Renal cortex interstitium (tissue), 11 donors: ENCODE results near the gene SIDT2. TPM values are rescaled to one million over a fixed set of nuclear protein-coding genes. Genes with fewer than 3 reads are reported as not detected.

Source experiments
- DNase-seq, 11 donors: peaks; one replicate each; pipeline ENCODE4 v3.0.0-alpha.2; 2013; ENCODE audit warnings: low read depth in 9 of 11, low spot score in 4 of 11; ENCODE audit errors: extremely low read depth in 1 of 11
- polyA plus RNA-seq, 3 donors: library from polyadenylated mRNA; unstranded; fragments of 120-200 nt; gene quantifications; one replicate each; pipeline ENCODE4 v1.2.1, GENCODE V29; 2013; ENCODE audit not compliant: insufficient read length in 3 of 3

Gene SIDT2
- polyA plus RNA-seq, 3 donors = 42.3 to 50.5 (median 43.8) TPM

DNA sequence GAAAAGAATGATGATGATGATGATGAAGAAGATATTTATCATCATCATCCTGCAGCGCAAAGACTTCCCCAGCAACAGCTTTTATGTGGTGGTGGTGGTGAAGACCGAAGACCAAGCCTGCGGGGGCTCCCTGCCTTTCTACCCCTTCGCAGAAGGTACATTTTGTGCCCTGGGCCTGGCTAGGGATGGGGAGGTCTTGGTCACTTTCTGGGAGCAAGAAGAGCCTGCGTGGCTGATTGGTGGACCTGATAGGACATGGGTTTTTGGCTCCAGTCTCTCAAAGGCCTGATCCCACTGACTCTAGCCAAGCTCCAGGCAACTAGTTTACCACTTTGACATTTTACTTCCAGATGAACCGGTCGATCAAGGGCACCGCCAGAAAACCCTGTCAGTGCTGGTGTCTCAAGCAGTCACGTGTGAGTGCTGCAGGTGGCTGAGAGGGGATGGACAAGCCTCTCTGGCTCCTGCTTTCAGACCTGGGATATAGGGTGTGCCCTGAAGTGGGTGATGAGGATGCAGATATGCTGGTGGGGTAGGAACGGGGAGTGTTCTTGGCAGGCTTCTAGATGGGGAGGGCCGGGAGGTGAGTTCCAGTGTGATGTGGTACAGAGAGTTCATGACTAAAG is 5.3 kb downstream of the SIDT2 start:
- no peak for DNase-seq

DNA sequence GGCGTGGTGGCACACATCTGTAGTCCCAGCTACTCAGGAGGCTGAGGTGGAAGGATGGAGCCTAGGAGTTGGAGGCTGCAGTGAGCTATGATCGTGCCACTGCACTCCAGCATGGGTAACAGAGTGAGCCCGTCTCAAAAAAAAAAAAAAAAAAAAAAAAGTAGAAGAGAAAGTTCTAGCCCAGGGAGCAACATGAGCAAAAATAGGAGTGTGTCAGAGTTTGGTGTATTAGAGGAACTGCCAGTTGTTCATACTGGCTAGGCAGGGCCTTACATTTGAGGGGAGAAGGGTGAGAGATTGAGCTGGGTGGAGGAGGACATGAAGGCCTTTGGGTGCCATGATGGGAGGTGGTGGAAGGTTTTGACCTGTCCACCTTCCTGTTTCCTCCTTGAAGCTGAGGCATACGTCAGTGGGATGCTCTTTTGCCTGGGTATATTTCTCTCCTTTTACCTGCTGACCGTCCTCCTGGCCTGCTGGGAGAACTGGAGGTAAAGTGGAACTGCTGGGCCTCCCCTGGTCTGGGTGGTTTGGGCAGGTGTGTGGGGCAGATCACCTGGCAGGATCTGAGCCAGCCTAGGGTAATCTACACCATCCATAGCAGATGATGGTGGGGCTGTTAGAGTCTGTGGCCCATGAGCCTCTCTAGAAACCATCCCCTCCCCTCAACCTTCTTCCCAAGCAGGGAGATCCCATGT is 7.3 kb downstream of the SIDT2 start:
- DNase-seq = no peak

DNA sequence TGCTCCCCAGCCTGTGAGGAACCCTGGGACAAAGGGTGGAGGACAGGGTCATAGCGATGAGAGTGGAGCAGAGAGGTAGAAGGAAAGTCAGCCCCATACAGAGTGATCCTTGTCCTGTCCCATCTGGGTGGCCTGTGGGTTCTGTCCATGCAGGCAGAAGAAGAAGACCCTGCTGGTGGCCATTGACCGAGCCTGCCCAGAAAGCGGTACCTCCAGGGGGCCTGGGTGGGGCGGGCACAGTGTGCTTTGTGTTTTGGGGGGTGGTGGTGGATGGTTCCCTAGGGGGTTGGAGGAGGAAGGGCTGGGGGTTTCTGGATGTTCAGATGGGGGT is 7.9 kb downstream of the SIDT2 start:
- no peak for DNase-seq

DNA sequence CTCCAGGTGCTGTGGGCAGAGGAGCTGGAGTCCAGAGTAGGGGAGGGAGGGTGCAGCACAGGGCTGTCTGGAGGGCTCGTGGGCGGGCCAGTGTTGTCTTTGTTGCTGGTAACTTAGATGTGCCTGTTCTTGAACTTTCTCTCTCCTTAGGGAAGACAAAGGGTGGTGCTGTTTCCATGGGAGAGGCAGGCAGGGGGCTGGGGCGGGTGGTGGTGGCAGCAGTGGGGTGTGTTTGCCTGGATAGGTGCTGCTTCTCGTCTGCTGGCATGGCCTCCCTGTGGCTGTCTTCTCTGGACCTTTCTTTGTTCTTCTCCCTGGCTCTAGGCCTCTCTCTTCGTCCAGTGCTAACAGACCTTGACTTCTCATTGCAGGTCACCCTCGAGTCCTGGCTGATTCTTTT is 8.5 kb downstream of the SIDT2 start:
- DNase-seq = no peak

DNA sequence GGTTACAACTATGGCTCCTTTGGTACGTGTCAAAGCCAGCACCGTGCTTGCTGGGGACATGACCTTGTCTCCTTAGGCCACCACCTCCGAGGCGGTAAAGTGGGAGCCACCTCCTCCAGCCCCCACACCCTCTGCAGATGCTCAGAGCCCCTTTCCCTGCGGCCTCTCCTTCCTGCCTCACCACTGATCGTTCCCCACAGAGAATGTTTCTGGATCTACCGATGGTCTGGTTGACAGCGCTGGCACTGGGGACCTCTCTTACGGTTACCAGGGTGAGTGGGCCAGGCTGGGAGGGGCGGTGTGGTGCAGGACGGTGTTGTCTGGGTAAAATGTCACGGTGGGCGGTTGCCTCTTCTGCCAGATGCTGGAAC is 8.9 kb downstream of the SIDT2 start:
- no peak for DNase-seq

DNA sequence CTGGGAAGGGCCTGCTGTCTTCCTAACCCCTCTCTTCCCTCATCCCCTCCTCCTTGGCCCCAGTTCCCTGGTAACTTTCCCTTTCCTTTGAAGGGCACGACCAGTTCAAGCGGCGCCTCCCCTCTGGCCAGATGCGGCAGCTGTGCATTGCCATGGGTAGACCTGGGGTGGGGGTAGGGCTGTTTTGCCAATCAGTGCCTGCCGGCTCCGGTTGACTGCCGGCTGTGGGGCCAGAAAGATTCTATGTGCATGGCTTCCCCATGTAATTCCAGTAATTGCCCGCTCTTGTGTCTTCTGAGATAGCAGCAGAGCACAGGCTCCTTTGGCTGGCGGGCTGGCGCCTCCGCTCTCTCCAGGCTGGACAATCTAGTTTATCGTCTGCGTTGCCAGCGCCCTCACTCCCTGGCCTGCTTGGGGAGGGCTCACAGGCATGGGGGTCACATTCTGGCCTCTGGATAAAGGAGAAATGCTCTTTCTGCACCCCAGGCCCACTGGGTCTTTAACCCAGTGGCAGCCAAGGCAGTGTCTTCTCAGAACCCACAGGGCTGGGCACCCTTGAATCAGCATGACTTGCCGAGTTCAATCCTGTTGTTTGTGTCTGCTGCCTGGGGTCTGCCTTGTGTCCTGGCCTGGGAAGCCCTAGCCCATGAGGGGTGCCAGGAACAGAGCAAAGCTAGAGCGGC is 9.4 kb downstream of the SIDT2 start:
- no peak for DNase-seq

DNA sequence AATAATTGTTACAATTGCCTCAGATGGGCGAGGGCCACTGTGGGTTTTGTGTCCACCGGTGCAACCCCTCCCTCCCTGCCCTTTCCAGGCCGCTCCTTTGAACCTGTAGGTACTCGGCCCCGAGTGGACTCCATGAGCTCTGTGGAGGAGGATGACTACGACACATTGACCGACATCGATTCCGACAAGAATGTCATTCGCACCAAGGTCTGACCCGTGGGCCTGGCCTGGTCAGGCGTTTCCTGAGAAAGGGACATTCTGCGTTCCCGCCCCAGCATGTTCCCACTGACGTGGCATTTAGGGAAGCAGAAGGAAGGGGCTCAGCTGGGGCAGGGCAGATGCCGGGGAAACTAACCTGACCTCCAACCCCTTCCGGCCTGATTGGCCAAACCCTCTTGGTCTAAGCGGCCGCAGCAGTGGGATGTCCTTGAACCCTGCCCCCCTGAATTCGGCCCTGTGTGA is 10.1 kb downstream of the SIDT2 start:
- no peak for DNase-seq

DNA sequence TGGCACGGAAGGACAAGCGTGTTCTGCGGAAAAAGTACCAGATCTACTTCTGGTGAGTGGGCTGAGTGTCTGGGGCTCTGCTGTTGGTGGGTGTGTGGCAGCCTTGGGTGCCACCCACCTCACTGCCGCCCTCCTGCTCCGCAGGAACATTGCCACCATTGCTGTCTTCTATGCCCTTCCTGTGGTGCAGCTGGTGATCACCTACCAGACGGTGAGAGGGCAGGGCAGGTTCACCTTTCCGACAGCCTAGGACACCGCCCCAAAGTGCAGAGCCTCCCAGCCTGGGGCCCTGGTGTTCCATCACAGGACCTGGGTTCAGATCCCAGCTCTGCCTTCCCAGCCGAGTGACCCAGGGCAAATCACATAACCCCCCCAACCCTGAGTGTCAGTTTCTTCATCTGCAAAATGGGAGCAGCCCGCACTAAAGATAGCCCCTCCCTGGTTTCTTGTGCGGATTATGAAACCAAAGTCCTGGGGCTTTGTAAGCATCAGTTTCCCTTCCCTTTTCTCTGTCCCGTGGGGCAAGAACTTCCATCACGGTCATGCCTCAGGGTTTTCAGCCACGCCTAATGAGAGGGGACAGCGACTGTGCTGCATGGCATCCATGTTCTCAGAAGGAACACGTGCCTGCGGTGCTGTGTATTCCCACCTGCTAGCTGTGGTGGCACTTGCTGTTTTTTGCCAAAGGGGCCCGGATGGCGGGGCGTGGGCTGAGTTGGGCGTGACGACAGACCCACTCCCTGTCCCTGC is 10.8 kb downstream of the SIDT2 start:
- no peak for DNase-seq

DNA sequence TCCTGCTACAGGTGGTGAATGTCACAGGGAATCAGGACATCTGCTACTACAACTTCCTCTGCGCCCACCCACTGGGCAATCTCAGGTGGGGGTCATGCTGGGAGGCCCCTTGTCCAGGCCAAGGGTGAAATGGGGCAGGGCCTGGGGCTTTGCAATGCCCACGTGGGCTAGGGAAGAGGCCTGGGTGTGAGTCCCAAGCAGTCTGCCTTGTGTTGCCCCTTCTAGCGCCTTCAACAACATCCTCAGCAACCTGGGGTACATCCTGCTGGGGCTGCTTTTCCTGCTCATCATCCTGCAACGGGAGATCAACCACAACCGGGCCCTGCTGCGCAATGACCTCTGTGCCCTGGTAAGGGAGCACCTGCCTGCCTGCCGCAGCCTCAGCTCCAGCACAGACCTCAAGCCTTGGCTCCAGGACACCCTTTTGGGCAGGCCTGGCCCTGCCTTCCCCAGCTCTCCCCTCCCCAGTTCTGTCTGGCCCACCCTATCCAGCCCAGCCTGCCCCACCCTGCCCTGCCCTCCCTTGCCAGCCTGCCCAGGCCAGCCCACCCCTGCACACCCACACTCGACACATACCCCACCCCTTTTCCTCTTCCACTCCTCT is 11.5 kb downstream of the SIDT2 start:
- no peak for DNase-seq

DNA sequence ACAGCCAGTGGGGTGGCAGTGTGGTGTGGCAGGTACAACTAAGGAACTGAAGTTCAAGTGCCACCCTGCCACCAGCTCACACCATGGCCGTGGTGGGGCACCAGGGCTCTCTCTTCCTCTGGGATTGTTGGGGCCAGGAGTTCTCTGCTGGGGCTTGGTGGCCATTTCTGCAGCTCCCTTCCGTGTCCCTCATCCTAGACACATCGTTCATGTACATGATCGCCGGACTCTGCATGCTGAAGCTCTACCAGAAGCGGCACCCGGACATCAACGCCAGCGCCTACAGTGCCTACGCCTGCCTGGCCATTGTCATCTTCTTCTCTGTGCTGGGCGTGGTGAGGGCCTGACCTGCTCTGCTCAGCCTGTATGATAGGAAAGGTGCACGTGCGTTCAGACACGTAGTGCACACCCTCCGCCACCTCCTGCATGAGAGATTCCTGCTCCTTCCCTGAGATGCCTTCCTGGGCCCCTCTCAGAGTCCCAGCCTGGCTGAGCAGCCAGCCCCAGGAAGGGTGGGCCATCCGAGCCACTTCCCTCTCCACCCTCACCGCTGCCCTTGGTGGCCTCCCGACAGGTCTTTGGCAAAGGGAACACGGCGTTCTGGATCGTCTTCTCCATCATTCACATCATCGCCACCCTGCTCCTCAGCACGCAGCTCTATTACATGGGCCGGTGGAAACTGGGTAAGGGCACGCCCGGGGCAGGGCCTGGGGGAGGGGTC is 13.3 kb downstream of the SIDT2 start:
- no peak for DNase-seq

DNA sequence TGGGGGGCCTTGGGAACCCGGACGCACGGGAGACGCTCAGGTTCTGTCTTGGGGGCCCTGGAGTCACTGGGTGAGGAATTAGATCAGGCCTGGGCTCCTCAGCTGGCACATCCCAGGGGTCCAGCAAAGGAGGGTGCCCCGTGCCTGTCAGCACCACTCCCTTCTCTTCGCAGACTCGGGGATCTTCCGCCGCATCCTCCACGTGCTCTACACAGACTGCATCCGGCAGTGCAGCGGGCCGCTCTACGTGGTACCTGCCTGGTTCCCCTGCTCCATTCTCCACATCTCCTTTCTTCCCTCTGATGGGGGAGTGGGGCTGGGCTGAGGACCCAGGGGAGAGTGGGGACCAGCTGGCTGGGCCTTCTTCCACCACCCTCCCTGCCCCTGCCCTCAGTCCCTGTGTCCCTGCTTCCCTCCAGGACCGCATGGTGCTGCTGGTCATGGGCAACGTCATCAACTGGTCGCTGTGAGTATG is 13.9 kb downstream of the SIDT2 start:
- no peak for DNase-seq

DNA sequence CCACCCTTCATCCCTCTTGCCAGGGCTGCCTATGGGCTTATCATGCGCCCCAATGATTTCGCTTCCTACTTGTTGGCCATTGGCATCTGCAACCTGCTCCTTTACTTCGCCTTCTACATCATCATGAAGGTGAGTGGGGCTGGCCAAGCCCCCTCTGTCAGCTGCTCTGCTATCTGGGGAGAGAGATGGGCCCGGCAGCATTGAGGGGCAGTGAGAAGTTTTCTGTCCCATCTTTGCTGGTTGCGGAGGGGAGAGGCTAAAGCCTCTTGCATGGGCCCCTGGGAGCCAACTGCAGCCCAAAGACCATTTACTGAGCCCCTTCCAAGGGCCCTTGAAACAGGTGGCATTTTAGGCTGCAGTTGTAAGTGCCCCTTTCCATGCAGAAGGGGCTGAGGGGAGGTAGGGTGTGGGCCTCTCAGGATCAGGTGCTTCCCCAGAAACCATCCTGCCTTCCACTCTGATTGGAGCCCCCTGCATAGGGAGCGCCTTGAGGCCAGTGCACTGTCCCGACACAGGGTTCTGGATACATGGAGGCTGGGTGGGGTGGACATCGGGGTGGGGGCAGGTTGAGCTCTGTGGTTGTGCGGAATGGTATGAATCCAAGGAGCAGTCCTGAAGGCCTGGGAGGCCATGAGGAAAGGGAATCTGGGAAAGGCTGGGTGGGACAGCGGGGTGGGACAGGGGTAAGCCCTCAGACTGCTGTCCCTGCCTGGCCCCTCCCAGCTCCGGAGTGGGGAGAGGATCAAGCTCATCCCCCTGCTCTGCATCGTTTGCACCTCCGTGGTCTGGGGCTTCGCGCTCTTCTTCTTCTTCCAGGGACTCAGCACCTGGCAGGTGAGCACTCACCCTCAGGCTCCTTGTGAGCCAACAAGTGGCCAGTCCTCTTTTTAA is 14.8 kb downstream of the SIDT2 start:
- no peak for DNase-seq

DNA sequence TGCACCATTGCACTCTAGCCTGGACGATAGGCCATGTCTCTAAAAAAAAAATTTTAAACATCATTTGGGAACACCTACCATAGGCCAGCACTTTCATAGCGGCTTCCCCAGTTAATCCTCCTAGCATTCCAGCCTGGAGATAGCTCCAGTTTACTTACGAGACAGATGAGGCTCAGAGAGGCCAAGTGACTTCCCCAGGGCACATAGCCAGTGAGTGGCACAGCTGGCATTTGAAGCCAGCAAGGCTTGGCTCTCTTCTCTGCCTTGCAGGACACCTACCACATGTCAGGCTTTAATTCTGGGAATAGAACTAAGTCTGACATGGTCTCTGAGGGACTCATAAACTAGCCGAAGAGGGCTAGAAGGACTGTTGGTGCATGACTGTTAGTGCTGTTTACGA is 15.7 kb downstream of the SIDT2 start:
- DNase-seq = no peak

DNA sequence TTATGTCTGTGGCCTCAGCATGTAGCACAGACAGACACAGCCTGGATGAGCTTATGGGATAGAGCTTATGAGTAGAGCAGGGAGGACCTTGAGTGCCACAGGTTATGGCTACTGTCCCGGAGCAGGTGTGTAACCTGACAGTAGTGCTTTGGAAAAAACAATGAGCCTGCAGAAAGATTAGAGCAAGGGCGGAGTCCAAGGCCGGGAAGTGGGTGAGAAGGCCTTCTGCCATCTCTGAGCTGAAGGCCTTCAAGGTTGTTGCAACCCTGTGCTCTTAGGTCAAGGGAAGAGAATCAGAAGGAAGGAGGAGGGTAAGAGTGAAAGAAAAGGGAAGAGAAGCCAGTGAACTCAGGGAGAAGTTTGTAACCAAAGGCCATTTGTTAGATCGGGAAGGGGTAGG is 16.7 kb downstream of the SIDT2 start:
- DNase-seq = no peak

DNA sequence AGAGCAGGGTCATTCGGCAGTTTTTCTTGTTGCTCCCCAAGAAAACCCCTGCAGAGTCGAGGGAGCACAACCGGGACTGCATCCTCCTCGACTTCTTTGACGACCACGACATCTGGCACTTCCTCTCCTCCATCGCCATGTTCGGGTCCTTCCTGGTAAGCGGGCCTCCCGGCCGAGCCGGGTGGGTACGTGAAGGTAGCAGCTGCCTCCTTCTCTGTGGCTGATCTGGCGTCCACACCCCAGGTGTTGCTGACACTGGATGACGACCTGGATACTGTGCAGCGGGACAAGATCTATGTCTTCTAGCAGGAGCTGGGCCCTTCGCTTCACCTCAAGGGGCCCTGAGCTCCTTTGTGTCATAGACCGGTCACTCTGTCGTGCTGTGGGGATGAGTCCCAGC is 17.2 kb downstream of the SIDT2 start:
- DNase-seq = no peak

DNA sequence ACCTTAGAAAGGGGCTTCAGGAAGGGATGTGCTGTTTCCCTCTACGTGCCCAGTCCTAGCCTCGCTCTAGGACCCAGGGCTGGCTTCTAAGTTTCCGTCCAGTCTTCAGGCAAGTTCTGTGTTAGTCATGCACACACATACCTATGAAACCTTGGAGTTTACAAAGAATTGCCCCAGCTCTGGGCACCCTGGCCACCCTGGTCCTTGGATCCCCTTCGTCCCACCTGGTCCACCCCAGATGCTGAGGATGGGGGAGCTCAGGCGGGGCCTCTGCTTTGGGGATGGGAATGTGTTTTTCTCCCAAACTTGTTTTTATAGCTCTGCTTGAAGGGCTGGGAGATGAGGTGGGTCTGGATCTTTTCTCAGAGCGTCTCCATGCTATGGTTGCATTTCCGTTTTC is 18.5 kb downstream of the SIDT2 start:
- no peak for DNase-seq

DNA sequence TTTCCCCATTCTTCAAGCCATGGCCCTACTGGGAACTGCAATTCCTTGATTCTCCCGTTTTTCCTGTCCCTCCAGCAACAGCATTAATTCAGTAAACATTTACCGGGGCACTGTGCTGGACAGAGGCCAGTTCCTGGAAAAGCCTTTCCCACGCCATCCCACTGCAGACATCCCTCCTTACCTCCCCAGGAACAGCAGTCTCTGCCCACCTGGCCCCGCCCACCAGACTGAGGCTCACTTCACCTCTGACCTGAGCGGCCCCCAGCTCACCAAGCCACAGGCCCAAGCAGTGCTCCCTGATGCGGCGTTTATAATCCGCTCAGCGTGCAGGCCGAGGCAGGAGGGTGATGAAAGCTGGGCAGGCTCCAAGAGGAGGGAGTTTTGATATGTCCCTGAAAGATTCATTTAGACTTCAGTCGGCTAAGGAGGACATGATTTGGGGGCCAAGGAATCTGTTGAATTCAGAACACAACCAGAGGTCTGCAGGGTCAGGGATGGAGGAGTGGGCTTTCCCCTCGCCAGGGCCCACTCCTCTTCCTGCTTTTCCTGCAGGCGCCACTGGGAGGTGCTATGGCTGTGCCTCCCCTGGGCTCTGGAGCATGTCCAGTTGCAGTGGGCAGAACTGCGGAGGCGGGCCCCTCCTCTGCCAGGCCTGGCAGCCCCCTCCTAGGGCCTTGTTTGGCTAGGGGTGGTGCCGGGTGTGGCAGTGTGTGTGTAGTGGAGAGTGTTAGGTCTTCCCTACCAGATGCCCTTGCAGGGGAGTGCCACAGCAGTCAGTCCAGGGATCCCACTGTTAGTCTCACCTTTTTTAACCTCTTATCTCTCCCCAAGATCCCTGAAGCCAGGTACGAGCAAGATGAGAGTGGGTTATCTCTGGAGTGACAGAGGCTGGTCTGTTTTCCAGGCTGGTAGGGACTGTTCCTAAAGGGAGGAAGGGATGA is 19.2 kb downstream of the SIDT2 start:
- DNase-seq = no peak
